GM11168 (cell line): ENCODE measurements around the gene CEP250.
"Not testable (repeated sequence)": the region's sequence is repeated elsewhere in the genome, so short reads cannot be mapped to it uniquely, and the experiment has no call there.

Experiments used
- in situ Hi-C: fragments of 300-500 bp; cut with MboI; formaldehyde crosslinking; loops from one replicate; pipeline ENCODE4 v1.12.0; 2022; ENCODE audit warnings: low sequenced_read_pairs; ENCODE audit not compliant: unreplicated experiment

Gene CEP250

GRCh38 chr20:35449855-35450254 lies 5.5 kb upstream of the CEP250 start:
- in situ Hi-C loops = loop anchor here (5.0 kb wide), 1 partner anchor 148 kb away; no protein-coding TSS in a partner anchor

GRCh38 chr20:35451295-35451694 lies 4.1 kb upstream of the CEP250 start:
- in situ Hi-C loops = loop anchor here (5.0 kb wide), 1 partner anchor 149 kb away; no protein-coding TSS in a partner anchor

- in situ Hi-C loops = loop anchor here (5.0 kb wide), 1 partner anchor 151 kb away; no protein-coding TSS in a partner anchor
Measured at GRCh38 chr20:35453647-35454046, 1.8 kb upstream of the CEP250 start.

- in situ Hi-C loops = not testable (repeated sequence)
Measured at GRCh38 chr20:35456700-35457099, 1.3 kb downstream of the CEP250 start.

- in situ Hi-C loops = not testable (repeated sequence)
Measured at GRCh38 chr20:35457539-35457938, 2.1 kb downstream of the CEP250 start.

GRCh38 chr20:35458388-35458787 lies 3.0 kb downstream of the CEP250 start:
- in situ Hi-C loops = no loop called here

GRCh38 chr20:35461620-35462019 lies 6.2 kb downstream of the CEP250 start:
- in situ Hi-C loops = loop anchor here (10.0 kb wide), 1 partner anchor 233 kb away; the partner anchor contains the start of genes NFS1 and ROMO1

- in situ Hi-C loops = loop anchor here (10.0 kb wide), 1 partner anchor 232 kb away; the partner anchor contains the start of genes NFS1 and ROMO1
Measured at GRCh38 chr20:35462351-35462750, 7.0 kb downstream of the CEP250 start.

- in situ Hi-C loops = loop anchor here (10.0 kb wide), 1 partner anchor 231 kb away; the partner anchor contains the start of genes NFS1 and ROMO1
Measured at GRCh38 chr20:35463455-35464300, 8.3 kb downstream of the CEP250 start.

GRCh38 chr20:35465976-35466375 lies 10.6 kb downstream of the CEP250 start:
- in situ Hi-C loops = loop anchor here (10.0 kb wide), 1 partner anchor 229 kb away; the partner anchor contains the start of genes NFS1 and ROMO1

- in situ Hi-C loops = loop anchor here (10.0 kb wide), 1 partner anchor 228 kb away; the partner anchor contains the start of genes NFS1 and ROMO1
Measured at GRCh38 chr20:35466856-35467255, 11.5 kb downstream of the CEP250 start.

GRCh38 chr20:35467339-35468224 lies 12.2 kb downstream of the CEP250 start:
- in situ Hi-C loops = loop anchor here (10.0 kb wide), 1 partner anchor 227 kb away; the partner anchor contains the start of genes NFS1 and ROMO1

GRCh38 chr20:35468671-35469334 lies 13.4 kb downstream of the CEP250 start:
- in situ Hi-C loops = loop anchor here (10.0 kb wide), 1 partner anchor 226 kb away; the partner anchor contains the start of genes NFS1 and ROMO1

- in situ Hi-C loops = no loop called here
Measured at GRCh38 chr20:35472209-35472608, 16.8 kb downstream of the CEP250 start.

GRCh38 chr20:35473684-35474083 lies 18.3 kb downstream of the CEP250 start:
- in situ Hi-C loops = no loop called here

GRCh38 chr20:35474303-35474871 lies 19.0 kb downstream of the CEP250 start:
- in situ Hi-C loops = no loop called here

- in situ Hi-C loops = no loop called here
Measured at GRCh38 chr20:35476288-35476687, 20.9 kb downstream of the CEP250 start.

GRCh38 chr20:35478804-35479472 lies 23.5 kb downstream of the CEP250 start:
- in situ Hi-C loops = no loop called here

- in situ Hi-C loops = no loop called here
Measured at GRCh38 chr20:35479798-35480197, 24.4 kb downstream of the CEP250 start.
